ENCODE data around the gene IMMP2L. TPM values are rescaled to one million over a fixed set of nuclear protein-coding genes. Genes with fewer than 3 reads are reported as not detected.

IMMP2L gene
- total and polyA plus RNA-seq, 2 experiments from 2014 or later: 10.1 to 10.4 TPM

- H3K36me3 ChIP-seq (ENCODE audit: low read depth): no peaks in the 10 kb centered on the region
- H3F3A ChIP-seq (ENCODE audit: insufficient read depth): no peaks in the 10 kb centered on the region
- in situ Hi-C loops (cut with MboI): no loop called here
- no peaks in the 10 kb centered on the region for H3K4me1 ChIP-seq (ENCODE audit: insufficient read depth)
- no peak overlapping the region for H3K4me2 ChIP-seq (ENCODE audit: unreplicated experiment)
- H3K79me2 ChIP-seq (ENCODE audit: insufficient read depth): no peaks in the 10 kb centered on the region
- TF ChIP-seq EZH2phosphoT487 (IDR thresholded peaks at IDR 0.05; ENCODE audit: insufficient read depth, low read depth) (no peak), EZH2 (IDR thresholded peaks at IDR 0.05; ENCODE audit: insufficient read depth, poor library complexity, severe bottlenecking) (no peak)
- H2AFZ ChIP-seq: no peak overlapping the region
- DNase-seq: no peak
- H3K27ac ChIP-seq: no peak overlapping the region
- no peaks in the 10 kb centered on the region for H4K20me1 ChIP-seq (ENCODE audit: insufficient read depth)
- no peak overlapping the region for H3K4me3 ChIP-seq
- no peaks in the 10 kb centered on the region for H3K27me3 ChIP-seq (replicated peaks; ENCODE audit: insufficient read depth)
- H3K9ac ChIP-seq: no peak overlapping the region
- WGBS, 2 experiments (ENCODE audit: low coverage in 1 of 2, low lambda C conversion rate in 2 of 2, missing lambda C conversion rate in 2 of 2): 89 to 93% methylated on average over 4 of the region's 4 CpGs
- H3K9me3 ChIP-seq (ENCODE audit: low read depth): no peaks in the 10 kb centered on the region
- H3K9me2 ChIP-seq (ENCODE audit: insufficient read depth): no peaks in the 10 kb centered on the region
These were observed 432.9 kb downstream of the IMMP2L start for GRCh38 chr7:111129435-111129834.

DNA sequence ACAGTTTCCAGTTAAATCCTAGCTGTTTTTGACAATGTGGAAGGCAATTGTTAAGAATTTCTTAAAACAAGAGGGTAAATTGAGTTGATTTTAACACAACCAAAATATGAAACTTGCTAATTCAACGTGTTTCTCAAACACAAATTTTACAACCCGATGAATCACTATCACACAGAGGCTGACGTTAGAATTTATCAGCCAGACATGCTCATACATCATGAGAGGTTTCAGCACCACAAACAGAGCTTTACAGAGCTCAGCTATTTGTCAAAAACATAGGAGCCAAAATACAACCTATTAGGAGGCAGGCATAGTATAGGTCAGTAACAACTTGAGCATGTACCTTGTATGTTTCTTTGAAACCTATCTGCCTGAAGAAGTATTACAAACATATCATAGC is 435.3 kb downstream of the IMMP2L start:
- Histone ChIP-seq H3F3A (ENCODE audit: insufficient read depth) (no peaks in the 10 kb centered on the region), H3K4me3 (no peak overlapping the region), H3K79me2 (ENCODE audit: insufficient read depth) (no peaks in the 10 kb centered on the region), H2AFZ (no peak overlapping the region), H4K20me1 (ENCODE audit: insufficient read depth) (no peaks in the 10 kb centered on the region), H3K9ac (no peak overlapping the region), H3K4me1 (ENCODE audit: insufficient read depth) (no peaks in the 10 kb centered on the region), H3K9me2 (ENCODE audit: insufficient read depth) (no peaks in the 10 kb centered on the region), H3K27me3 (replicated peaks; ENCODE audit: insufficient read depth) (no peaks in the 10 kb centered on the region), H3K36me3 (ENCODE audit: low read depth) (no peaks in the 10 kb centered on the region), H3K27ac (no peak overlapping the region), H3K9me3 (ENCODE audit: low read depth) (no peaks in the 10 kb centered on the region), H3K4me2 (ENCODE audit: unreplicated experiment) (no peak overlapping the region)
- TF ChIP-seq EZH2phosphoT487 (IDR thresholded peaks at IDR 0.05; ENCODE audit: insufficient read depth, low read depth) (no peak), EZH2 (IDR thresholded peaks at IDR 0.05; ENCODE audit: insufficient read depth, poor library complexity, severe bottlenecking) (no peak)
- DNase-seq: peak; percentile 60
- in situ Hi-C loops (cut with MboI): no loop called here
- WGBS, 2 experiments (ENCODE audit: low coverage in 1 of 2, low lambda C conversion rate in 2 of 2, missing lambda C conversion rate in 2 of 2): 10 to 15% methylated on average over 3 of the region's 3 CpGs

DNA sequence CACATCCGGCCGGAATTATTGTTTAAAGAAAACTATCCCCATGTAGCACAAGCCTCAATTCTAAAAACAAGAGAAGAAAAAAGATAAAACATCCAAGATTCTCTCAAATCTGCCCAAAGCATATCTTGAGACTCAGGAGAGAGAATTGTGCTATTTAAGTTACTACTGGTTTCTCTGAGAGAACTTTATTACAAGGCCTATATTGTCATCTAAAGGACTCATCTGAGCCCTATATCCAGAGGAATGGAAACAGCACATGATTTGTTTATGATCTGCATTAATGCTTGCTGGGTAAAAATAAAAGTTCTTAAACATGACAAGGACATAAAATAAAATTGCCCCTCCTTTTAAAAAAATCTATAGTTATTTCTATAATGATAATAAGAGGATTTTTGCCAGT is 446.3 kb downstream of the IMMP2L start:
- Histone ChIP-seq H3K4me3 (no peak overlapping the region), H2AFZ (no peak overlapping the region), H4K20me1 (ENCODE audit: insufficient read depth) (no peaks in the 10 kb centered on the region), H3K9me2 (ENCODE audit: insufficient read depth) (no peaks in the 10 kb centered on the region), H3K9me3 (ENCODE audit: low read depth) (no peaks in the 10 kb centered on the region), H3K27ac (no peak overlapping the region), H3K4me1 (ENCODE audit: insufficient read depth) (peaks cover 13% of the 10 kb centered on the region), H3F3A (ENCODE audit: insufficient read depth) (no peaks in the 10 kb centered on the region), H3K4me2 (ENCODE audit: unreplicated experiment) (no peak overlapping the region), H3K9ac (no peak overlapping the region), H3K79me2 (ENCODE audit: insufficient read depth) (no peaks in the 10 kb centered on the region), H3K27me3 (replicated peaks; ENCODE audit: insufficient read depth) (no peaks in the 10 kb centered on the region), H3K36me3 (ENCODE audit: low read depth) (no peaks in the 10 kb centered on the region)
- DNase-seq: no peak
- 95 to 100% methylated on average over 2 of the region's 2 CpGs for WGBS, 2 experiments (ENCODE audit: low coverage in 1 of 2, low lambda C conversion rate in 2 of 2, missing lambda C conversion rate in 2 of 2)
- in situ Hi-C loops (cut with MboI): no loop called here
- TF ChIP-seq EZH2 (IDR thresholded peaks at IDR 0.05; ENCODE audit: insufficient read depth, poor library complexity, severe bottlenecking): no peak
- no peak for TF ChIP-seq EZH2phosphoT487 (IDR thresholded peaks at IDR 0.05; ENCODE audit: insufficient read depth, low read depth)

GRCh38 chr7:111113263-111114017 is 448.9 kb downstream of the IMMP2L start:
- no peak overlapping the region for H3K27ac ChIP-seq
- no peaks in the 10 kb centered on the region for H3K27me3 ChIP-seq (replicated peaks; ENCODE audit: insufficient read depth)
- WGBS, 2 experiments (ENCODE audit: low coverage in 1 of 2, low lambda C conversion rate in 2 of 2, missing lambda C conversion rate in 2 of 2): 17 to 42% methylated on average over 1 of the region's 1 CpG
- peak; percentile 70 for DNase-seq
- no peaks in the 10 kb centered on the region for H3K36me3 ChIP-seq (ENCODE audit: low read depth)
- H4K20me1 ChIP-seq (ENCODE audit: insufficient read depth): no peaks in the 10 kb centered on the region
- no peaks in the 10 kb centered on the region for H3F3A ChIP-seq (ENCODE audit: insufficient read depth)
- peaks cover 22% of the 10 kb centered on the region for H3K4me1 ChIP-seq (ENCODE audit: insufficient read depth)
- H3K9me3 ChIP-seq (ENCODE audit: low read depth): no peaks in the 10 kb centered on the region
- H3K4me3 ChIP-seq: no peak overlapping the region
- H3K4me2 ChIP-seq (ENCODE audit: unreplicated experiment): peak overlapping the region; percentile 34
- no peaks in the 10 kb centered on the region for H3K79me2 ChIP-seq (ENCODE audit: insufficient read depth)
- H3K9ac ChIP-seq: no peak overlapping the region
- H2AFZ ChIP-seq: no peak overlapping the region
- no peaks in the 10 kb centered on the region for H3K9me2 ChIP-seq (ENCODE audit: insufficient read depth)
- TF ChIP-seq EZH2 (IDR thresholded peaks at IDR 0.05; ENCODE audit: insufficient read depth, poor library complexity, severe bottlenecking) (no peak), EZH2phosphoT487 (IDR thresholded peaks at IDR 0.05; ENCODE audit: insufficient read depth, low read depth) (no peak)
- in situ Hi-C loops (cut with MboI): no loop called here

Data from GM23248 (cell line).